ENCODE measurements around the gene NEUROG1.

GRCh38 chr5:135574493-135574892 is 38.7 kb upstream of the NEUROG1 start:
- TF ChIP-seq, protein P1, sequence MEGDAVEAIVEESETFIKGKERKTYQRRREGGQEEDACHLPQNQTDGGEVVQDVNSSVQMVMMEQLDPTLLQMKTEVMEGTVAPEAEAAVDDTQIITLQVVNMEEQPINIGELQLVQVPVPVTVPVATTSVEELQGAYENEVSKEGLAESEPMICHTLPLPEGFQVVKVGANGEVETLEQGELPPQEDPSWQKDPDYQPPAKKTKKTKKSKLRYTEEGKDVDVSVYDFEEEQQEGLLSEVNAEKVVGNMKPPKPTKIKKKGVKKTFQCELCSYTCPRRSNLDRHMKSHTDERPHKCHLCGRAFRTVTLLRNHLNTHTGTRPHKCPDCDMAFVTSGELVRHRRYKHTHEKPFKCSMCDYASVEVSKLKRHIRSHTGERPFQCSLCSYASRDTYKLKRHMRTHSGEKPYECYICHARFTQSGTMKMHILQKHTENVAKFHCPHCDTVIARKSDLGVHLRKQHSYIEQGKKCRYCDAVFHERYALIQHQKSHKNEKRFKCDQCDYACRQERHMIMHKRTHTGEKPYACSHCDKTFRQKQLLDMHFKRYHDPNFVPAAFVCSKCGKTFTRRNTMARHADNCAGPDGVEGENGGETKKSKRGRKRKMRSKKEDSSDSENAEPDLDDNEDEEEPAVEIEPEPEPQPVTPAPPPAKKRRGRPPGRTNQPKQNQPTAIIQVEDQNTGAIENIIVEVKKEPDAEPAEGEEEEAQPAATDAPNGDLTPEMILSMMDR (IDR thresholded peaks at IDR 0.05): no peak
- no peak for TF ChIP-seq POLR2A (IDR thresholded peaks at IDR 0.05)

All from body of pancreas (tissue), 4 donors.